AG04450 (cell line): Measurements from ENCODE around the gene TGFBR3. TPM values are rescaled to one million over a fixed set of nuclear protein-coding genes. Genes with fewer than 3 reads are reported as not detected.

Experiments
- CTCF ChIA-PET: fragments of 300-600, 350-600 bp; formaldehyde crosslinking; extraction: SDS; loops from one replicate; lab custom pipeline; 2022; ENCODE audit warnings: antibody characterized with exemption, inconsistent platforms; lab: Charles Lee
- POLR2A ChIA-PET: fragments of 350-600 bp; formaldehyde crosslinking; extraction: SDS; loops from one replicate; lab custom pipeline; 2021; ENCODE audit warnings: antibody characterized with exemption, inconsistent platforms; lab: Yijun Ruan, JAX
- DNase-seq: peaks from one replicate; pipeline ENCODE4 v3.0.0-alpha.2; 2011; ENCODE audit warnings: low read depth, low spot score
- H3K27ac ChIP-seq: one replicate; pipeline ENCODE4 v1.5.1; 2012; ENCODE audit warnings: low read depth, low read length, control low read depth
- H3K27me3 ChIP-seq: one replicate; pipeline ENCODE4 v1.6.0; 2012; ENCODE audit warnings: low read length; ENCODE audit not compliant: control insufficient read depth, insufficient read depth
- H3K4me3 ChIP-seq: 2 replicates; pipeline ENCODE4 v1.5.1; 2011; ENCODE audit warnings: mild to moderate bottlenecking, low read depth, low read length, control low read depth
- H3K9me3 ChIP-seq: 2 replicates; pipeline ENCODE4 v1.5.1; 2012; ENCODE audit warnings: low read length; ENCODE audit not compliant: control insufficient read depth, insufficient read depth
- polyA plus RNA-seq: library from polyadenylated mRNA; depleted of rRNA; stranded (reverse); fragments of >200 nt; gene quantifications from 2 replicates; pipeline ENCODE4 v1.2.3, GENCODE V29; 2011
- TF ChIP-seq, protein P1 (sequence below): IDR thresholded peaks from 2 replicates; pipeline ENCODE4 v1.5.1; 2011; ENCODE audit warnings: low read depth, low read length, control low read depth, inconsistent platforms

Gene TGFBR3
- polyA plus RNA-seq, 1 experiment: 36.5 TPM

DNA sequence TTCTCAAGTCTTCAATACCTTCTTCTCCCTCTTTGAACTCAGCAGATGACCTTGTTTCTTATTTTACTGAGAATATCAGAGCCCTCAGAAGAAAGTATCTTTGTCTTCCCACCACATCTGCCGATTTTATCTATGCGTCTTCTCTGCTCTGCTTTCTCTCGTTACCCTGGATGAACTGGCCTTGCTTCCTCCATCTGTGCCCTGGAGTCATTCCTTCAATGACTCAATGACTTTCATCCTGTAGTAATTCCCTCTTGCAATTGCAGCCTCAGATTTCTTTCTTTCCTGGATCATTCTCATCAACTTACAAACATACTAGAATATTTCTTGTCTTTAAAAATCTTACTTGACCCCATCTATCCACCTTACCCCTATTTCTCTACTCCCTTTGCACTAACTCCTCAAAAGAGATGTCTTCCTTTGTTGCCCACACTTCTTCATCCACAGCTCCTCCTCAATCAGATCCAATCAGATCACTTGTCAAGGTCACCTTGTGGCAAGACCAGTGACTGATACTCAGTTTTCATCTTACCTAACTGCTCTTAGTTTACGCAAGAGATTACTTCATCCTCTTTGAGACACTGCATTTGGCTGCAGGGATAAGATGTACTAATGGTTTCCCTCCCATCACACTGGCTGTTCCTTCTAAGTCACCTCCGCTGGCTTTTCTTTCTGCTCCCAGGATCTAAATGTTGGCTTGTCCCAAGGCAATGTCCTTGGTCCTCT is 8.2 kb upstream of the TGFBR3 start:
- no peak overlapping the region for H3K4me3 ChIP-seq
- H3K9me3 ChIP-seq: no peaks in the 10 kb centered on the region
- POLR2A ChIA-PET: no interaction called here
- DNase-seq: no peak
- CTCF ChIA-PET: no interaction called here
- H3K27me3 ChIP-seq: no peaks in the 10 kb centered on the region
- TF ChIP-seq, protein P1, sequence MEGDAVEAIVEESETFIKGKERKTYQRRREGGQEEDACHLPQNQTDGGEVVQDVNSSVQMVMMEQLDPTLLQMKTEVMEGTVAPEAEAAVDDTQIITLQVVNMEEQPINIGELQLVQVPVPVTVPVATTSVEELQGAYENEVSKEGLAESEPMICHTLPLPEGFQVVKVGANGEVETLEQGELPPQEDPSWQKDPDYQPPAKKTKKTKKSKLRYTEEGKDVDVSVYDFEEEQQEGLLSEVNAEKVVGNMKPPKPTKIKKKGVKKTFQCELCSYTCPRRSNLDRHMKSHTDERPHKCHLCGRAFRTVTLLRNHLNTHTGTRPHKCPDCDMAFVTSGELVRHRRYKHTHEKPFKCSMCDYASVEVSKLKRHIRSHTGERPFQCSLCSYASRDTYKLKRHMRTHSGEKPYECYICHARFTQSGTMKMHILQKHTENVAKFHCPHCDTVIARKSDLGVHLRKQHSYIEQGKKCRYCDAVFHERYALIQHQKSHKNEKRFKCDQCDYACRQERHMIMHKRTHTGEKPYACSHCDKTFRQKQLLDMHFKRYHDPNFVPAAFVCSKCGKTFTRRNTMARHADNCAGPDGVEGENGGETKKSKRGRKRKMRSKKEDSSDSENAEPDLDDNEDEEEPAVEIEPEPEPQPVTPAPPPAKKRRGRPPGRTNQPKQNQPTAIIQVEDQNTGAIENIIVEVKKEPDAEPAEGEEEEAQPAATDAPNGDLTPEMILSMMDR: no peak
- no peak overlapping the region for H3K27ac ChIP-seq

DNA sequence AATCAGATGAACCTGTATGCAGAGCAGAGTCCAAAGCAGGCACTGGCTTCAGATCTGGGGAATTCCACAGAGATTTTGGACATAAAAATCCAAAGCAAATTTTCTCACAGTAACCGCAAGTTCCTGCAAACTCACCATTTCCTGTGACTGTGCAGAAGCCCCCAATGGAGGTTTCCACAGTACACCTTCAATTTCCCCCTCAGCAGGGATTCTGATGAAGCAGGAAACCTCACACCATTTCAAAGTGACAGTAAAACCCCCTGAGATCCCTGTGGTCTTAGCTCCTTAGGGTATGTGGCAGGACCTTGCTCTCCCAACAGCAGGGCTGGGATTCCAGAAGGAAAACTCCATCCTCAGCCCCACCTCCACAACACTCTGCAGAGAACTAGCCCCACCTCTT is 6.0 kb upstream of the TGFBR3 start:
- H3K27me3 ChIP-seq: no peaks in the 10 kb centered on the region
- DNase-seq: no peak
- ChIA-PET CTCF (interaction anchor here (0.6 to 1.2 kb wide), 2 partner anchors 9 to 303 kb away, joined by 3 read pairs; no protein-coding TSS in a partner anchor), POLR2A (interaction anchor here (0.7 to 1.2 kb wide), 2 partner anchors 34 to 55 kb away, joined by 5 read pairs; no protein-coding TSS in a partner anchor)
- H3K9me3 ChIP-seq: no peaks in the 10 kb centered on the region
- H3K27ac ChIP-seq: peak overlapping the region; percentile 4
- H3K4me3 ChIP-seq: no peak overlapping the region
- TF ChIP-seq, protein P1: no peak

DNA sequence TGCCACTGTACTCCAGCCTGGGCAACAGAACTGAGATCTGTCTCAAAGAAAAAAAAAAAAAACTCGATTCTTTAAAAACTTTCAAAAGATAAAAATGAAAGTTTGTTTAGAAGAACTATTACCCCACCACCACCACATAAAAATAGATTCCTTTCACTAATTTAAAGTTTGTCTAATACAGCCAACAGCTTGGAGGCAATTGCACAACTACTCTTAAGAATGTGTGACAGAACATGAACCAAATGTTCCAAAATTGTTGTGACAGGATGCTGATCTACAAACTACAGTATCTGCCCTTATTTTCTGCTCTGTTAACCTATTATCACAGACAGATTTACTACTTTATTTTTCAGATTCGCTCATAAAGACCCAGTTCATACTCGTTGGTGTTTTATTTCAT is 5.5 kb upstream of the TGFBR3 start:
- H3K4me3 ChIP-seq: no peak overlapping the region
- peak overlapping the region; percentile 57 for H3K27ac ChIP-seq
- TF ChIP-seq, protein P1: no peak
- ChIA-PET CTCF (interaction anchor here (0.6 to 1.2 kb wide), 4 partner anchors 9 to 1172 kb away, joined by 3 to 7 read pairs (median 4); no protein-coding TSS in a partner anchor), POLR2A (interaction anchor here (0.7 to 1.2 kb wide), 3 partner anchors 34 to 302 kb away, joined by 4 to 5 read pairs (median 5); no protein-coding TSS in a partner anchor)
- peak; percentile 68 for DNase-seq
- no peaks in the 10 kb centered on the region for H3K27me3 ChIP-seq
- H3K9me3 ChIP-seq: no peaks in the 10 kb centered on the region

DNA sequence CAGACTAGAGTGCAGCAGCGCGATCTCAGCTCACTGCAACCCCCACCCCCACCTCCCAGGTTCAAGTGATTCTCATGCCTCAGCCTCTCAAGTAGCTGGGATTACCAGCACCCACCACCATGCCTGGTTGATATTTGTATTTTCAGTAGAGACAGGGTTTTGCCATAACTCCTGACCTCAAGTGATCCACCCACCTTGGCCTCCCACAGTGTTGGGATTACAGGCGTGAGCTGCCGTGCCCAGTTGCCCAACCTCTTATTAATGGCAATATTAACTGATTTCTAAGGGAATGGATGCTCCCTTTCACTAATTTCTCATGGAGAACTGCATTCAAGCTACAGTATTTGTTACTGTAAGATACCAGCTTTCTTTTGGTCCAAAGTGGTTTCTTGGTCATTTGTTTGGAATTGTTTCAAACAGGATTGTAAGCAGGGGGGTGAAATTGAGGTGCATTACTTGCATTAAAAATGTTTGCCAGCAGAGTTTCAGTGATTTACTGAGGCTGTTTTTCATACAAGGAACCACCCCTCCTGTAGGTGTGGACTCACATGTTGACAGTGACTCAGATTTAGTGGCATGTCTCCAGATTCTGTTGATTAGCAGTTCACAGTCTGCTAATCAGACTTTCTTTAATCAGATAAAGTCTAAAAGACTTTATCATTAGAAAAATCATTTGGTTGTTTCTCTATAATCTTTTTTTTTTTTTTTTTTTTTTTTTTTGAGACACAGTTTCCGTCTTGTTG is 3.9 kb upstream of the TGFBR3 start:
- no peak for DNase-seq
- Histone ChIP-seq H3K9me3 (no peaks in the 10 kb centered on the region; the same call in 1 of the 2 replicates), H3K27ac (no peak overlapping the region), H3K27me3 (no peaks in the 10 kb centered on the region), H3K4me3 (no peak overlapping the region)
- TF ChIP-seq, protein P1: no peak
- ChIA-PET CTCF (interaction anchor here (0.7 to 2.0 kb wide), 2 partner anchors 48 to 378 kb away, joined by 4 to 15 read pairs; no protein-coding TSS in a partner anchor), POLR2A (interaction anchor here (0.7 kb wide), 1 partner anchor 281 kb away, joined by 7 read pairs; no protein-coding TSS in a partner anchor)
